HG03378 (cell line): ENCODE data around the gene PCYT1B.

ENCODE experiments used
- ATAC-seq: cut with Tn5 transposase; IDR thresholded peaks from one replicate; pipeline ENCODE4 v1.9.1; 2021; ENCODE audit warnings: mild to moderate bottlenecking, moderate library complexity; ENCODE audit not compliant: unreplicated experiment

The PCYT1B gene

DNA sequence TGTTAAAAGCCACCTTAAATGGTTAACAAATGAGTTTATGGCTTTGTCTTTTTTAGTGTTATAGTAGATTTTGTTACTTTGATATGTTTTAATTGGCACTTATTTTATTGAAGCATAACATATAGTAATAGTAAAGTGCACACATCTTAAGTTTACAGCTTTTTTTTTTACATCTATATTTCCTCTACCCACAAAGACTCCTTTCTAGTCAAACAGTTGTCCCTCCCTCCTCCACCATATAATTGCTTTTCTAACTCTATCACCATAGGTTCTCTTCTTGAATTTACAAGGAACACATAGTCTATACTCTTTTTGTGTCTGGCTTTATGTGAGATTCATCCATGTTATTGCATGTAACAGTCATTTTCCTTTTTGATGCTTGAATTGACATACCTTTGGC lies 110.6 kb downstream of the PCYT1B start:
- no peak for ATAC-seq

DNA sequence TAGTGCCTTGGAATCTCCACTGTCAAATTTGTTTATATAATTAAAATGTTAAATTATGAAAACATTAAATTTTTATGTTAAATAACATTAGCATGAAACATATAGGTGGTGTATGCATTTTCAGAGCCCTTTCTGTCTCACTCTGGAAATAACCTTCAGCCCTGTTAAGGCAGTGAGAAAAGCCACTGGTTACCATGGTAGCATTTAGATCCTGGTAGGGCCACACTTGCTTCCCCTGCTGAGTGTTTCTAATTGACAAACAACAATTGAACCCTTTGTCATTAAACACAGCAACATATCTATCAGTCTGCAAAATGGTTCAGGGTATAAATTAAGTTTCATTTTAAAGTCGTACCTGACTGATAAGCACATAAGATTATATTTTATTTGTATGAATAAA lies 118.5 kb downstream of the PCYT1B start:
- no peak for ATAC-seq

GRCh38 chrX:24526616-24527015 lies 120.5 kb downstream of the PCYT1B start:
- ATAC-seq = no peak

DNA sequence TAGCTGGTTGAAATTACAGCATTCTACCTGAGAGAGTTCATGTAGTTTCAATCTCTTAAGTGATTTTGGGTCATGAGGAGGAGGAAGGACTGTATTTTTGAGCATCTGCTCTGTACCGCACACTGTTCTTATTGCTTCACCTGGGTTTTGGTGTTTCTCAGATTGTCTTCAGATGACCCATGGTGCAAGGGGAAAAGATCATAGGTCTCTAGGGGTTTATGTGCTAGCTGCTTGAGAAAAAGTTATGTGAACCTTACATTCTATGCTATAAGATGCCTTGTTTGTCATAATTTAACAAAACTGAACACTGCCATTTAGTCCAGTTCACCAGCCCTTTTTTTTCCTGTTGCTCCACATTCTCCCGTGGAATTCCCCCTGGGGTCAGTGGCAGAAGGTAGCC lies 121.7 kb downstream of the PCYT1B start:
- ATAC-seq = no peak

- no peak for ATAC-seq
Measured at GRCh38 chrX:24520472-24520871, 126.7 kb downstream of the PCYT1B start.

DNA sequence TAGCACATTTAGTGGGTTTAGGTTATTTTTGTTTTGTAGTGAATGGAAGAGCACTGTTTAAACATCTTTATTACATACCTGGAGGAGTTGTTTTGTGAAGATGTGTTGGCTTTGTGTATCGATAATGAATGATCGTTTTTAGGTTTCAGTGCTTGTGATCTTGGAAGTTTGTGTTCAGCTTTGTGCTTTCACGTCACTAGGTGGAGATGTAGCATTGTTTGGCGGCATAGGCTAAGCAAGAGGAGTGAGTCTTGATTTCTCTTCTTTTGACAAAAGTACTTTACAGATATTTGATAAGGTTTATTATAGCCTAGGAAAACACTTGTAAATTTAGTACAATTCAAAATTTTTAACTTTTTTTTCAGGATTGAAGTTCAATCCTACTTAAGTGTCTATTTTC lies 131.7 kb downstream of the PCYT1B start:
- ATAC-seq = no peak

- peak; percentile 99 for ATAC-seq
Measured at GRCh38 chrX:24513416-24513815, 133.7 kb downstream of the PCYT1B start.

GRCh38 chrX:24508375-24508774 lies 138.8 kb downstream of the PCYT1B start:
- ATAC-seq = no peak
